Measurements from ENCODE around the gene DCP1B.

Gene DCP1B
- total RNA-seq: 19.5 to 24.8 reads per million in 2 donors

- DNase-seq: peak; percentile 88
Observed at GRCh38 chr12:2004113-2004929, at the start of gene DCP1B. TSS of gene DCP1B (minus strand) at chr12:2004457. CDS start at chr12:2004431, 26 bp downstream.

- no peak for DNase-seq
Observed at GRCh38 chr12:2053691-2054090, 49.4 kb upstream of the DCP1B start.

- DNase-seq: no peak
Observed at GRCh38 chr12:2052826-2053678, 48.8 kb upstream of the DCP1B start, which contains the start of gene CACNA1C. TSS of gene CACNA1C (plus strand) at chr12:2052987. CDS start at chr12:2053563, 576 bp downstream.

GRCh38 chr12:2051700-2052621 is 47.7 kb upstream of the DCP1B start:
- DNase-seq: no peak

- DNase-seq: no peak
Observed at GRCh38 chr12:2049604-2050540, 45.6 kb upstream of the DCP1B start.

- DNase-seq: no peak
Observed at GRCh38 chr12:2047752-2048151, 43.5 kb upstream of the DCP1B start.

GRCh38 chr12:2046957-2047356 is 42.7 kb upstream of the DCP1B start:
- DNase-seq: no peak

- no peak for DNase-seq
Observed at GRCh38 chr12:2044165-2044564, 39.9 kb upstream of the DCP1B start.

GRCh38 chr12:2043054-2043453 is 38.8 kb upstream of the DCP1B start:
- DNase-seq: no peak

- DNase-seq: no peak
Observed at GRCh38 chr12:2039034-2039433, 34.8 kb upstream of the DCP1B start.

GRCh38 chr12:2035431-2036055 is 31.3 kb upstream of the DCP1B start:
- DNase-seq: no peak

GRCh38 chr12:2034633-2035430 is 30.6 kb upstream of the DCP1B start:
- peak; percentile 69 for DNase-seq

- DNase-seq: no peak
Observed at GRCh38 chr12:2032506-2032905, 28.2 kb upstream of the DCP1B start.

GRCh38 chr12:2029851-2030250 is 25.6 kb upstream of the DCP1B start:
- DNase-seq: no peak

GRCh38 chr12:2027351-2027750 is 23.1 kb upstream of the DCP1B start:
- no peak for DNase-seq

GRCh38 chr12:2023365-2023764 is 19.1 kb upstream of the DCP1B start:
- DNase-seq: no peak

GRCh38 chr12:2020511-2020910 is 16.3 kb upstream of the DCP1B start:
- no peak for DNase-seq

GRCh38 chr12:2019126-2019525 is 14.9 kb upstream of the DCP1B start:
- no peak for DNase-seq

- DNase-seq: no peak
Observed at GRCh38 chr12:2018391-2018790, 14.1 kb upstream of the DCP1B start.
